Esophagus muscularis mucosa (tissue), 4 donors: ENCODE data around the gene SLC16A12. TPM values are rescaled to one million over a fixed set of nuclear protein-coding genes. Genes with fewer than 3 reads are reported as not detected.

Experiments
- DNase-seq: peaks from one replicate; pipeline ENCODE4 v3.0.0-alpha.2; 2017; ENCODE audit errors: extremely low spot score
- H3K27ac ChIP-seq, 4 donors: fragments of 200-600 bp; sonication (generic); replicated peaks in 1 of 4; 1 replicate in 3 of 4; 2 replicates in 1 of 4; pipeline ENCODE4 v1.5.1; 2016 to 2019; ENCODE audit warnings: mild to moderate bottlenecking in 1 of 4
- H3K27me3 ChIP-seq, 4 donors: fragments of 200-600 bp; sonication (generic); one replicate each; pipeline versions ENCODE4 v1.5.1 to v1.6.0; 2016 to 2019
- H3K36me3 ChIP-seq, 4 donors: fragments of 200-600 bp; sonication (generic); one replicate each; pipeline ENCODE4 v1.5.1; 2016 to 2019
- H3K4me1 ChIP-seq, 4 donors: fragments of 200-600 bp; sonication (generic); one replicate each; pipeline ENCODE4 v1.5.1; 2016 to 2019
- H3K4me3 ChIP-seq, 4 donors: fragments of 200-600 bp; sonication (generic); 1 replicate in 2 of 4; 2 replicates in 2 of 4; pipeline ENCODE4 v1.5.1; 2016 to 2019; ENCODE audit warnings: mild to moderate bottlenecking in 4 of 4, moderate library complexity in 1 of 4
- H3K9me3 ChIP-seq, 4 donors: fragments of 200-600 bp; sonication (generic); 1 replicate in 3 of 4; 2 replicates in 1 of 4; pipeline ENCODE4 v1.5.1; 2016 to 2019
- EP300 ChIP-seq: sonication (generic); formaldehyde crosslinking; IDR thresholded peaks from one replicate; pipeline ENCODE4 v1.6.1; 2017; ENCODE audit warnings: antibody characterized with exemption
- POLR2A ChIP-seq: fragments of 450-650 bp; IDR thresholded peaks from one replicate; pipeline ENCODE4 v1.6.1; 2017; ENCODE audit warnings: antibody characterized with exemption, moderate library complexity, mild to moderate bottlenecking, low read depth
- POLR2AphosphoS5 ChIP-seq, 2 donors: sonication (generic); formaldehyde crosslinking; IDR thresholded peaks; one replicate each; pipeline ENCODE4 v1.6.1; 2017; ENCODE audit warnings: antibody characterized with exemption in 2 of 2
- WGBS: methylation state at CpG from one replicate; pipeline ENCODE4 v1.1.5; 2018; 5-methylcytosine and 5-hydroxymethylcytosine counted together
- intact Hi-C: fragments of 100-400 bp; cut with DNase I; formaldehyde crosslinking; loops from one replicate; pipeline ENCODE4 v1.15.1; 2023
- total RNA-seq, 4 donors: library from RNA; depleted of rRNA; stranded (reverse); fragments of >200 nt; gene quantifications; one replicate each; pipeline versions ENCODE4 v1.1.0 to v1.2.1, GENCODE V29; 2016
- TF ChIP-seq, protein P1 (sequence below), 3 experiments: fragments of 200-600 bp in 2 of 3; fragments of 450-650 bp in 1 of 3; sonication (generic) in 2 of 3; IDR thresholded peaks; one replicate each; pipeline ENCODE4 v1.5.1; 2017 to 2019; ENCODE audit warnings: antibody characterized with exemption in 3 of 3, mild to moderate bottlenecking in 2 of 3, moderate library complexity in 1 of 3

SLC16A12 gene
- total RNA-seq, 4 donors from 2014 or later, result 0.83 to 2.2 (median 1.9) TPM

GRCh38 chr10:89390476-89391225 is 144.7 kb downstream of the SLC16A12 start:
- intact Hi-C loops, result no loop called here
- no peak overlapping the region for H3K4me3 ChIP-seq
- H3K27ac ChIP-seq, result peak overlapping the region; percentile 75 to 84 (median 81)
- DNase-seq, result no peak
- no peaks in the 10 kb centered on the region for H3K9me3 ChIP-seq
- no peaks in the 10 kb centered on the region for H3K27me3 ChIP-seq
- 74% methylated on average over 5 of the region's 5 CpGs for WGBS
- H3K4me1 ChIP-seq, result peaks cover 27 to 67% (median 63%) of the 10 kb centered on the region in 4 donors
- TF ChIP-seq POLR2A, result no peak
- TF ChIP-seq, protein P1, sequence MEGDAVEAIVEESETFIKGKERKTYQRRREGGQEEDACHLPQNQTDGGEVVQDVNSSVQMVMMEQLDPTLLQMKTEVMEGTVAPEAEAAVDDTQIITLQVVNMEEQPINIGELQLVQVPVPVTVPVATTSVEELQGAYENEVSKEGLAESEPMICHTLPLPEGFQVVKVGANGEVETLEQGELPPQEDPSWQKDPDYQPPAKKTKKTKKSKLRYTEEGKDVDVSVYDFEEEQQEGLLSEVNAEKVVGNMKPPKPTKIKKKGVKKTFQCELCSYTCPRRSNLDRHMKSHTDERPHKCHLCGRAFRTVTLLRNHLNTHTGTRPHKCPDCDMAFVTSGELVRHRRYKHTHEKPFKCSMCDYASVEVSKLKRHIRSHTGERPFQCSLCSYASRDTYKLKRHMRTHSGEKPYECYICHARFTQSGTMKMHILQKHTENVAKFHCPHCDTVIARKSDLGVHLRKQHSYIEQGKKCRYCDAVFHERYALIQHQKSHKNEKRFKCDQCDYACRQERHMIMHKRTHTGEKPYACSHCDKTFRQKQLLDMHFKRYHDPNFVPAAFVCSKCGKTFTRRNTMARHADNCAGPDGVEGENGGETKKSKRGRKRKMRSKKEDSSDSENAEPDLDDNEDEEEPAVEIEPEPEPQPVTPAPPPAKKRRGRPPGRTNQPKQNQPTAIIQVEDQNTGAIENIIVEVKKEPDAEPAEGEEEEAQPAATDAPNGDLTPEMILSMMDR (IDR thresholded peaks at IDR 0.05), result no peak
- TF ChIP-seq EP300, result no peak
- no peak for TF ChIP-seq POLR2AphosphoS5 (IDR thresholded peaks at IDR 0.05)
- no peaks in the 10 kb centered on the region for H3K36me3 ChIP-seq

- Histone ChIP-seq H3K27me3 (no peaks in the 10 kb centered on the region), H3K27ac (peak overlapping the region in 3 of 4 donors; percentile 33 to 84 (median 82)), H3K4me3 (no peak overlapping the region), H3K9me3 (no peaks in the 10 kb centered on the region), H3K36me3 (no peaks in the 10 kb centered on the region), H3K4me1 (peaks cover 21 to 56% (median 53%) of the 10 kb centered on the region in 4 donors)
- 67% methylated on average over 1 of the region's 1 CpG for WGBS
- TF ChIP-seq, protein P1 (IDR thresholded peaks at IDR 0.05), result peak; percentile 46 to 54 (median 52)
- no peak for TF ChIP-seq POLR2A
- DNase-seq, result peak; percentile 12
- intact Hi-C loops, result no loop called here
These were observed 146.1 kb downstream of the SLC16A12 start for GRCh38 chr10:89389254-89389653.

DNA sequence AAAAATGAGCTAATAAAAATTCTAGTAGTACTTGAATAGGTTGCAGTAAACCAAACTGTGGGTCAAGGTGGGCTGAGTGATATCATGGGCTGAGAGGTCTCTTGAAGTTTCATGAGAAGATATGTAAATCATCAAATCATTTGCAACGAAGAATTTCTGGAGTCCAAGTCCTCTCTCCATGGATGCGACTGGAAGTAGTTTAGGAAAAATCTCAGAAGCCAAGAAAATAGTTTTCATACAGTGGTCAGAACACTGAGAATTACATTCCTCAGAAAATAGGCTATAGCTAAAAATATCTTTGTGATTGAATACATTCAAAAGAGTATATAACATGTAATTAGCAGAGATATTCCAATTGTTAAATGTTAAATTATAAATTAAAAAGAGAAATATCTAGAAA is 146.6 kb downstream of the SLC16A12 start:
- peak overlapping the region in 2 of 4 donors; percentile 3 to 33 for H3K27ac ChIP-seq
- WGBS, result 41% methylated on average over 2 of the region's 2 CpGs
- DNase-seq, result peak; percentile 31
- H3K9me3 ChIP-seq, result no peaks in the 10 kb centered on the region
- intact Hi-C loops, result no loop called here
- no peak for TF ChIP-seq EP300
- TF ChIP-seq POLR2A, result no peak
- no peak for TF ChIP-seq POLR2AphosphoS5 (IDR thresholded peaks at IDR 0.05)
- TF ChIP-seq, protein P1 (IDR thresholded peaks at IDR 0.05), result no peak
- peaks cover 16 to 52% (median 49%) of the 10 kb centered on the region in 4 donors for H3K4me1 ChIP-seq
- H3K27me3 ChIP-seq, result no peaks in the 10 kb centered on the region
- H3K4me3 ChIP-seq, result no peak overlapping the region
- H3K36me3 ChIP-seq, result no peaks in the 10 kb centered on the region

DNA sequence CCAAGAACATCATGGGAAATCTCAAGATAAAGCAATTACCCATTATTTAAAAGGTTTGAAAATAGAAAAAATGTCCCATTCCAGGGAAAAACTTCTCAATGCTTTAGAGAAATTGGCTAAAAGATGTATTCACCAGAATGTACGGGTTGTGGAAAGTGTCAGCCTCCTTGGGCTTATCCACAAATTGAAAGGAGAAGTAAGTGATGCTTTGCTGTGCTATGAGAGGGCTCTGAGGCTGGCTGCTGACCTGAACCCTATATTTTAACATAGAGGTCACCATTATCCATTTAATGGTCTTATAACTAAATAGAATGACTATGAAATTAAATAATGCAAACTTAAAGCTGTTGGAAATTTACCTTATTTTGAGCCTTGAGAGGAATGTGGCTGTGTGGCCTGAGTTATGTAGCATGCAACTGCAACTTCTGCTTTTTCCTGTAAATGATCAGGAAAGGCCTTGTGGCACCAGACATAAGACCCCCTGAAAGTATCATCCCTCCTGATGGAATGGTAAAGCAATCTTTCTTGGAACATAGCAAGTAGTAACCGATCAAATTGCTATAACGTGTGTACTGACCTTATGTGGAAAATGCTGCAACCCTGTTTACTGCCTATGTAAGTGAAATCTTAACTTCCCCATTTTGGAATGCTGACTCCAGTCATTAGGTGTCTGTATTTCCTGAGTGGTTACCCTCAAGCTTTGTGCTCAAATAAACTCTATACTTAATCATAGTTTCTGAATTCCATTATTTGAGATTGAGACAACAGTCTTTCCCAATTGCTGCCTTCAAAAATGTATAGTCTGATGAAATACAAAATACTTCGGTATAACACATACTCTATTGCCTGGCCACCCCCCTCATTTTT is 150.7 kb downstream of the SLC16A12 start:
- WGBS, result 72% methylated on average over 4 of the region's 4 CpGs
- H3K4me3 ChIP-seq, result no peak overlapping the region
- no peaks in the 10 kb centered on the region for H3K9me3 ChIP-seq
- no peak overlapping the region for H3K27ac ChIP-seq
- intact Hi-C loops, result no loop called here
- no peak for TF ChIP-seq POLR2AphosphoS5 (IDR thresholded peaks at IDR 0.05)
- no peak for TF ChIP-seq EP300
- TF ChIP-seq, protein P1 (IDR thresholded peaks at IDR 0.05), result no peak
- TF ChIP-seq POLR2A, result no peak
- peaks cover 0 to 17% (median 14%) of the 10 kb centered on the region in 4 donors for H3K4me1 ChIP-seq
- no peaks in the 10 kb centered on the region for H3K36me3 ChIP-seq
- peak; percentile 50 for DNase-seq
- no peaks in the 10 kb centered on the region for H3K27me3 ChIP-seq
